OCI-LY7 (cell line): ENCODE measurements around the gene ZNF738. TPM values are rescaled to one million over a fixed set of nuclear protein-coding genes. Genes with fewer than 3 reads are reported as not detected.
"Not testable (repeated sequence)": the region's sequence is repeated elsewhere in the genome, so short reads cannot be mapped to it uniquely, and the experiment has no call there.

Experiments used
- Bru-seq: library from RNA; stranded (reverse); fragments of 400-500 nt; gene quantifications from one replicate; lab custom pipeline; 2021; lab: Mats Ljungman, UMichigan
- BruChase-seq, 2 experiments: library from RNA; stranded (reverse); fragments of 400-500 nt; gene quantifications; one replicate each; lab custom pipeline; 2021; lab: Mats Ljungman, UMichigan
- BruUV-seq: library from RNA; stranded (reverse); fragments of 400-500 nt; replicated peaks from 2 replicates; lab custom pipeline; 2021; lab: Mats Ljungman, UMichigan
- CTCF ChIA-PET: fragments of 300-600 bp; sonication (Branson Sonifier 250); formaldehyde crosslinking; loops from one replicate; lab custom pipeline; 2022; ENCODE audit warnings: antibody characterized with exemption; ENCODE audit not compliant: unreplicated experiment; lab: Charles Lee
- POLR2A ChIA-PET: fragments of 300-600 bp; sonication (Branson Sonifier 250); formaldehyde crosslinking; loops from one replicate; lab custom pipeline; 2022; ENCODE audit warnings: antibody characterized with exemption; lab: Charles Lee
- DNase-seq: peaks from one replicate; pipeline ENCODE4 v3.0.0-alpha.2; 2015; ENCODE audit warnings: low spot score
- H2AFZ ChIP-seq: fragments of 200-600 bp; sonication (generic), shearing (Covaris generic); 2 replicates; pipeline ENCODE4 v1.6.1; 2014; ENCODE audit warnings: mild to moderate bottlenecking, antibody characterized with exemption, low read length, moderate library complexity
- H3K27ac ChIP-seq: fragments of 200-600 bp; sonication (generic); 2 replicates; pipeline ENCODE4 v1.5.1; 2014; ENCODE audit warnings: mixed run types, low read depth, mild to moderate bottlenecking, moderate library complexity, low read length, inconsistent platforms; ENCODE audit not compliant: poor library complexity, severe bottlenecking
- H3K36me3 ChIP-seq: fragments of 200-600 bp; sonication (generic); 2 replicates; pipeline ENCODE4 v1.6.1; 2014; ENCODE audit warnings: mild to moderate bottlenecking, antibody characterized with exemption, low read length, moderate library complexity, mixed read lengths; ENCODE audit not compliant: insufficient read depth
- H3K4me1 ChIP-seq: fragments of 200-600 bp; sonication (generic); 2 replicates; pipeline ENCODE4 v1.5.1; 2014; ENCODE audit warnings: mild to moderate bottlenecking, low read length; ENCODE audit not compliant: insufficient read depth, poor library complexity, severe bottlenecking
- H3K4me2 ChIP-seq: fragments of 200-600 bp; sonication (generic); 2 replicates; pipeline ENCODE4 v1.6.1; 2014; ENCODE audit warnings: mild to moderate bottlenecking, low read length
- H3K4me3 ChIP-seq: fragments of 200-600 bp; sonication (generic); 2 replicates; pipeline ENCODE4 v1.5.1; 2014; ENCODE audit warnings: mild to moderate bottlenecking, low read depth, low read length; ENCODE audit not compliant: poor library complexity, severe bottlenecking
- H3K79me2 ChIP-seq: fragments of 200-600 bp; sonication (generic); 2 replicates; pipeline ENCODE4 v1.6.1; 2016; ENCODE audit warnings: low read depth, mild to moderate bottlenecking, low read length, moderate library complexity, mixed read lengths; ENCODE audit not compliant: insufficient read depth
- H3K9me2 ChIP-seq: fragments of 200-600 bp; sonication (generic); 2 replicates; pipeline ENCODE4 v1.6.1; 2016; ENCODE audit warnings: mild to moderate bottlenecking, low read length, mixed read lengths; ENCODE audit not compliant: insufficient read depth
- H3K9me3 ChIP-seq: fragments of 200-600 bp; sonication (generic); 2 replicates; pipeline ENCODE4 v1.6.1; 2014; ENCODE audit warnings: mild to moderate bottlenecking, mixed run types, low read length, mixed read lengths
- H4K20me1 ChIP-seq: fragments of 200-600 bp; sonication (generic); 2 replicates; pipeline ENCODE4 v1.6.1; 2014; ENCODE audit warnings: mild to moderate bottlenecking, antibody characterized with exemption, low read length, moderate library complexity, mixed read lengths; ENCODE audit not compliant: insufficient read depth
- CTCF ChIP-seq: fragments of 200-600 bp; sonication (generic); conservative IDR thresholded peaks from 2 replicates; pipeline ENCODE4 v1.5.1; 2014; ENCODE audit warnings: mild to moderate bottlenecking, antibody characterized with exemption, low read length, moderate library complexity, mixed read lengths
- EZH2phosphoT487 ChIP-seq: fragments of 200-600 bp; sonication (generic); IDR thresholded peaks from 2 replicates; pipeline ENCODE4 v1.6.1; 2018; ENCODE audit warnings: low read depth, borderline replicate concordance, mild to moderate bottlenecking, mixed run types, antibody characterized with exemption, low read length, moderate library complexity, mixed read lengths
- intact Hi-C: fragments of 100-400 bp; cut with micrococcal nuclease; formaldehyde crosslinking; loops from one replicate; pipeline ENCODE4 v1.10.0; 2022; ENCODE audit not compliant: unreplicated experiment
- long read RNA-seq: library from polyadenylated mRNA; stranded (forward); transcript quantifications from one replicate; pipeline ENCODE4 v2.0.0, GENCODE V29; 2022
- total RNA-seq, 2 experiments: library from RNA; depleted of rRNA in 1 of 2; stranded (reverse); fragments of >200 nt in 1 of 2; shearing (Covaris generic) in 1 of 2; gene quantifications; 2 replicates each; pipeline ENCODE4 v1.2.3, GENCODE V29; 2014 to 2022

ZNF738 gene
- total RNA-seq (2014; rRNA removed; shearing (Covaris generic)) (57.0 and 85.0 TPM in 2 replicates), total RNA-seq (2022) (47.9 and 50.9 TPM in 2 replicates), Bru-seq, nascent RNA (percentile 92 among the genes with signal in this experiment), BruChase-seq, experiment 1, labeled RNA remaining after a 6-hour chase (percentile 86 among the genes with signal in this experiment), BruChase-seq, experiment 2, labeled RNA remaining after a 2-hour chase (percentile 93 among the genes with signal in this experiment)
- long read RNA-seq, transcript ZNF738-201 (5 exons, 2,442 nt): major isoform, 19 of 45 reads
- long read RNA-seq, transcript ZNF738-202 (5 exons, 1,142 nt): minor isoform, 14 of 45 reads
- long read RNA-seq, partial matches to known transcripts: 3 of 45 reads
- long read RNA-seq, other reads (novel, unspliced or antisense): 9 of 45 reads

GRCh38 chr19:21358768-21359451, at the start of gene ZNF738:
Gene ZNF738, plus strand, starts transcription at chr19:21359000. Its CDS starts 141 bp downstream, at chr19:21359141.
- Histone ChIP-seq H3K36me3 (peaks cover 41% of the 10 kb centered on the region), H3K9me3 (peaks cover 29% of the 10 kb centered on the region), H4K20me1 (no peaks in the 10 kb centered on the region), H3K79me2 (peaks cover 41% of the 10 kb centered on the region), H3K4me1 (peaks cover 13% of the 10 kb centered on the region), H3K4me2 (peak within 1 kb of the TSS; percentile 60), H3K4me3 (peak within 1 kb of the TSS; percentile 92), H2AFZ (peak within 1 kb of the TSS; percentile 54; the same call in 1 of the 2 replicates), H3K9me2 (no peaks in the 10 kb centered on the region), H3K27ac (peak within 1 kb of the TSS; percentile 75)
- DNase-seq: peak; percentile 97
- POLR2A ChIA-PET: interaction anchor here (0.6 to 2.6 kb wide), 8 partner anchors 11 to 147 kb away, joined by 3 to 14 read pairs (median 3); partner anchors contain the start of genes ZNF429, ZNF493 and ZNF708
- TSS peak; percentile 49 for BruUV-seq
- TF ChIP-seq EZH2phosphoT487 (no peak), CTCF (no peak)
- intact Hi-C loops: loop anchor here (2.0 kb wide), 1 partner anchor 30 kb away; the partner anchor contains the start of gene ZNF708
- CTCF ChIA-PET: no interaction called here

GRCh38 chr19:21312807-21313206, 46.0 kb upstream of the ZNF738 start:
- H4K20me1 ChIP-seq, H3K9me2 ChIP-seq, H3K4me2 ChIP-seq, CTCF ChIA-PET, H2AFZ ChIP-seq, DNase-seq, H3K27ac ChIP-seq, intact Hi-C loops, BruUV-seq, H3K4me3 ChIP-seq, H3K9me3 ChIP-seq, H3K4me1 ChIP-seq: not testable (repeated sequence)
- H3K79me2 ChIP-seq: peaks cover 37% of the 10 kb centered on the region
- peaks cover 67% of the 10 kb centered on the region for H3K36me3 ChIP-seq
- POLR2A ChIA-PET: interaction anchor here (0.7 to 1.4 kb wide), 2 partner anchors 9 to 878 kb away, joined by 4 to 5 read pairs; no protein-coding TSS in a partner anchor

- Histone ChIP-seq H3K36me3 (peaks cover 67% of the 10 kb centered on the region), H3K4me2 (no peak overlapping the region), H3K79me2 (peaks cover 56% of the 10 kb centered on the region), H2AFZ (no peak overlapping the region), H3K4me3 (no peak overlapping the region), H3K27ac (no peak overlapping the region), H3K9me3 (peaks cover 10% of the 10 kb centered on the region; the same call in 1 of the 2 replicates), H4K20me1 (no peaks in the 10 kb centered on the region), H3K4me1 (no peaks in the 10 kb centered on the region), H3K9me2 (no peaks in the 10 kb centered on the region)
- DNase-seq: no peak
- POLR2A ChIA-PET: interaction anchor here (1.7 kb wide), 1 partner anchor 14 kb away, joined by 6 read pairs; the partner anchor contains the start of gene ZNF708
- TF ChIP-seq EZH2phosphoT487 (no peak), CTCF (no peak)
- no TSS peak for BruUV-seq
- intact Hi-C loops: no loop called here
- CTCF ChIA-PET: no interaction called here
Measured at GRCh38 chr19:21314676-21315075, 44.1 kb upstream of the ZNF738 start.
